HCT116 (cell line): ENCODE measurements around the gene RNPC3. TPM values are rescaled to one million over a fixed set of nuclear protein-coding genes. Genes with fewer than 3 reads are reported as not detected.

Experiments
- ATAC-seq: fragments of 200-7000 bp; cut with Tn5 transposase; 2 replicates; pipeline ENCODE4 v1.9.1; 2020; ENCODE audit warnings: mild to moderate bottlenecking, moderate library complexity
- BruUV-seq: library from RNA; stranded (reverse); fragments of 400-500 nt; replicated peaks from 2 replicates; lab custom pipeline; 2021; lab: Mats Ljungman, UMichigan
- CTCF ChIA-PET: fragments of 300-600 bp; sonication (Branson Sonifier 250); formaldehyde crosslinking; loops from one replicate; lab custom pipeline; 2021; ENCODE audit warnings: antibody characterized with exemption; lab: Charles Lee
- POLR2A ChIA-PET: fragments of 300-600, 350-600 bp; sonication (Branson Sonifier 250); formaldehyde crosslinking; loops from one replicate; lab custom pipeline; 2021; ENCODE audit warnings: antibody characterized with exemption; lab: Charles Lee
- RAD21 ChIA-PET, 2 experiments: fragments of 300-600 bp; sonication (Branson Sonifier 250); formaldehyde crosslinking; loops; one replicate each; lab custom pipeline; 2023; ENCODE audit warnings: low total read pairs in 2 of 2; ENCODE audit not compliant: uncharacterized antibody in 2 of 2, unreplicated experiment in 2 of 2, low non-redundant PET in 1 of 2; lab: Charles Lee
- DNase-seq: peaks from one replicate; pipeline ENCODE4 v3.0.0-alpha.2; 2010; ENCODE audit warnings: low read depth, low spot score
- H2AFZ ChIP-seq: fragments of 200-600 bp; shearing (Covaris generic), sonication (generic); 2 replicates; pipeline ENCODE4 v1.6.1; 2017; ENCODE audit warnings: low read depth, mixed run types, mixed read lengths, antibody characterized with exemption, low read length; ENCODE audit not compliant: poor library complexity, severe bottlenecking
- H3K27ac ChIP-seq: 2 replicates; pipeline ENCODE4 v1.5.1; 2012; ENCODE audit warnings: low read depth, low read length
- H3K27me3 ChIP-seq: fragments of 200-600 bp; sonication (generic); 2 replicates; pipeline ENCODE4 v1.6.1; 2016; ENCODE audit warnings: mixed run types, low read length, mixed read lengths; ENCODE audit not compliant: insufficient read depth
- H3K36me3 ChIP-seq, 2 experiments: fragments of 200-500 bp in 1 of 2; fragments of 200-600 bp in 1 of 2; sonication (Bioruptor generic) in 1 of 2; sonication (generic) in 1 of 2; 2 replicates each; pipeline versions ENCODE4 v1.5.1 to v1.6.1; 2014 to 2016; ENCODE audit warnings: low read length in 2 of 2, inconsistent platforms in 1 of 2, mixed read lengths in 1 of 2, mixed run types in 1 of 2; ENCODE audit not compliant: insufficient read depth in 2 of 2, control insufficient read depth in 1 of 2
- H3K4me1 ChIP-seq, 2 experiments: fragments of 200-600 bp in 1 of 2; sonication (generic) in 1 of 2; 2 replicates each; pipeline versions ENCODE4 v1.5.1 to v1.6.1; 2012 to 2017; ENCODE audit warnings: low read length in 2 of 2, inconsistent platforms in 1 of 2, mild to moderate bottlenecking in 1 of 2, mixed read lengths in 1 of 2, mixed run types in 1 of 2, moderate library complexity in 1 of 2; ENCODE audit not compliant: insufficient read depth in 2 of 2, control insufficient read depth in 1 of 2
- H3K4me2 ChIP-seq: fragments of 200-600 bp; sonication (generic); 2 replicates; pipeline ENCODE4 v1.6.1; 2017; ENCODE audit warnings: mixed run types, low read length, mixed read lengths
- H3K4me3 ChIP-seq, 2 experiments: fragments of 200-600 bp in 1 of 2; sonication (generic) in 1 of 2; replicated peaks in 1 of 2; 2 replicates each; pipeline ENCODE4 v1.5.1; 2011 to 2016; ENCODE audit warnings: low read length in 2 of 2, control low read depth in 1 of 2, low read depth in 1 of 2, mild to moderate bottlenecking in 1 of 2, mixed read lengths in 1 of 2, mixed run types in 1 of 2
- H3K79me2 ChIP-seq: fragments of 200-600 bp; sonication (generic); 2 replicates; pipeline ENCODE4 v1.6.1; 2017; ENCODE audit warnings: mild to moderate bottlenecking, mixed run types, low read length, moderate library complexity, mixed read lengths; ENCODE audit not compliant: insufficient read depth
- H3K9ac ChIP-seq: fragments of 200-600 bp; sonication (generic); 2 replicates; pipeline ENCODE4 v1.6.1; 2016; ENCODE audit warnings: low read length, mixed read lengths
- H3K9me2 ChIP-seq: fragments of 200-600 bp; sonication (generic), shearing (Covaris generic); 2 replicates; pipeline ENCODE4 v1.6.1; 2017; ENCODE audit warnings: mixed run types, mild to moderate bottlenecking, moderate library complexity; ENCODE audit not compliant: insufficient read depth
- H3K9me3 ChIP-seq, 2 experiments: fragments of 200-500 bp in 1 of 2; fragments of 200-600 bp in 1 of 2; sonication (Bioruptor generic) in 1 of 2; sonication (generic) in 1 of 2; 2 replicates each; pipeline ENCODE4 v1.6.1; 2014 to 2017; ENCODE audit warnings: low read length in 2 of 2, mixed read lengths in 2 of 2, inconsistent platforms in 1 of 2, low read depth in 1 of 2, mild to moderate bottlenecking in 1 of 2, mixed run types in 1 of 2, moderate library complexity in 1 of 2; ENCODE audit not compliant: control insufficient read depth in 1 of 2, insufficient read depth in 1 of 2
- H4K20me1 ChIP-seq: fragments of 200-600 bp; sonication (generic), shearing (Covaris generic); 2 replicates; pipeline ENCODE4 v1.6.1; 2017; ENCODE audit warnings: mixed run types, mild to moderate bottlenecking, moderate library complexity; ENCODE audit not compliant: insufficient read depth
- CBX3 ChIP-seq: IDR thresholded peaks from 2 replicates; pipeline ENCODE4 v1.6.1; 2012; ENCODE audit warnings: low read depth
- CEBPB ChIP-seq: IDR thresholded peaks from 2 replicates; pipeline ENCODE4 v1.6.1; 2012; ENCODE audit warnings: low read depth
- EGR1 ChIP-seq: IDR thresholded peaks from 2 replicates; pipeline ENCODE4 v1.6.1; 2012; ENCODE audit warnings: low read depth
- ELF1 ChIP-seq: IDR thresholded peaks from 2 replicates; pipeline ENCODE4 v1.6.1; 2012; ENCODE audit warnings: low read depth, borderline replicate concordance
- EZH2 ChIP-seq: fragments of 200-600 bp; sonication (generic); IDR thresholded peaks from 2 replicates; pipeline ENCODE4 v1.6.1; 2017; ENCODE audit warnings: antibody characterized with exemption, mixed run types
- FOSL1 ChIP-seq: IDR thresholded peaks from 2 replicates; pipeline ENCODE4 v1.6.1; 2012; ENCODE audit warnings: low read depth
- JUND ChIP-seq: IDR thresholded peaks from 2 replicates; pipeline ENCODE4 v1.6.1; 2012
- POLR2A ChIP-seq: IDR thresholded peaks from 2 replicates; pipeline ENCODE4 v1.7.0; 2011; ENCODE audit warnings: borderline replicate concordance; ENCODE audit not compliant: insufficient read depth, insufficient read length; ENCODE audit errors: extremely low read depth
- RAD21 ChIP-seq: IDR thresholded peaks from 2 replicates; pipeline ENCODE4 v1.6.1; 2012; ENCODE audit warnings: low read depth, mild to moderate bottlenecking
- SP1 ChIP-seq: IDR thresholded peaks from 2 replicates; pipeline ENCODE4 v1.6.1; 2012; ENCODE audit warnings: low read depth
- TCF7L2 ChIP-seq: IDR thresholded peaks from 2 replicates; pipeline ENCODE4 v1.7.0; 2011; ENCODE audit warnings: borderline replicate concordance, inconsistent platforms; ENCODE audit not compliant: insufficient read depth, insufficient read length; ENCODE audit errors: extremely low read depth
- YY1 ChIP-seq: IDR thresholded peaks from 2 replicates; pipeline ENCODE4 v1.6.1; 2011; ENCODE audit warnings: low read length, low read depth, moderate library complexity, mild to moderate bottlenecking; ENCODE audit not compliant: insufficient replicate concordance; ENCODE audit errors: extremely low read depth
- intact Hi-C: fragments of 100-400 bp; cut with micrococcal nuclease; formaldehyde crosslinking; loops from 2 replicates; pipeline ENCODE4 v1.10.0; 2022
- total RNA-seq: library from RNA; stranded (reverse); gene quantifications from one replicate; pipeline ENCODE4 v1.2.1, GENCODE V29; 2021; ENCODE audit not compliant: unreplicated experiment
- TF ChIP-seq, protein P1 (sequence below): IDR thresholded peaks from 2 replicates; pipeline ENCODE4 v1.6.1; 2012
- TF ChIP-seq, protein P2 (sequence below), 3 experiments: fragments of 200-600 bp in 1 of 3; sonication (generic) in 1 of 3; IDR thresholded peaks in 2 of 3; conservative IDR thresholded peaks in 1 of 3; 2 replicates each; pipeline ENCODE4 v1.5.1; 2012 to 2017; ENCODE audit warnings: low read depth in 2 of 3, low read length in 2 of 3, antibody characterized with exemption in 1 of 3, borderline replicate concordance in 1 of 3, control low read depth in 1 of 3, mild to moderate bottlenecking in 1 of 3, mixed read lengths in 1 of 3, mixed run types in 1 of 3, moderate library complexity in 1 of 3; ENCODE audit not compliant: insufficient read depth in 1 of 3
- TF ChIP-seq, protein P3 (sequence below): IDR thresholded peaks from 2 replicates; pipeline ENCODE4 v1.6.1; 2012; ENCODE audit warnings: low read depth

RNPC3 gene
- total RNA-seq, 1 experiment from 2014 or later: 11.1 TPM

DNA sequence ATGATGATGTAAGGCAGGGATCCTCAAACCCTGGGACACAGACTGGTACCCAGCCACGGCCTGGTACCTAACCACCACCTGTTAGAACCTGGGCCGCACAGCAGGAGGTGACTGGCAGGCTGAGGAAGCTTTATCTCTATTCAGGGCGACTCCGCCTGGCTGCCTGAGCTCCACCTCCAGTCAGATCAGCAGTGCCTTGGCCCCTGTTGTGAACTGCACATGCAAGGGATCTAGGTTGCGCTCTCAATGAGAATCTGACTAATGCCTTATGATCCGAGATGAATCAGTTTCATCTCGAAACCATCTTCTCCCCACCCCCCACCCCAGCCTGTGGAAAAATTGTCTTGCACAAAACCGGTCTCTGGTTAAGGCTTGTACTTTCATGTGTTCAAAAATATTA is 4.2 kb downstream of the RNPC3 start:
- ATAC-seq: no peak
- RAD21 ChIA-PET: no interaction called here
- H3K79me2 ChIP-seq: peaks cover 67% of the 10 kb centered on the region

More for the DNA sequence above, 4.2 kb downstream of the RNPC3 start:
- Histone ChIP-seq H3K27ac (no peak overlapping the region), H2AFZ (no peak overlapping the region), H3K9me3 (no peaks in the 10 kb centered on the region), H3K9ac (no peak overlapping the region), H3K36me3 (0 out of 4 replicates have a peak, but pooled peaks cover 0 to under 1% of the 10 kb centered on the region in 2 experiments), H3K9me2 (no peaks in the 10 kb centered on the region), H3K4me2 (no peak overlapping the region), H3K4me1 (peaks cover 0 to 14% of the 10 kb centered on the region in 2 experiments; a peak in 2 of 4 replicates), H4K20me1 (no peaks in the 10 kb centered on the region), H3K4me3 (no peak overlapping the region), H3K27me3 (no peaks in the 10 kb centered on the region)
- TF ChIP-seq FOSL1 (no peak), SP1 (no peak), CEBPB (no peak), CBX3 (no peak), TCF7L2 (no peak), POLR2A (no peak), RAD21 (no peak), ELF1 (no peak), EZH2 (no peak), JUND (no peak), EGR1 (no peak), YY1 (no peak)
- TF ChIP-seq, protein P1, sequence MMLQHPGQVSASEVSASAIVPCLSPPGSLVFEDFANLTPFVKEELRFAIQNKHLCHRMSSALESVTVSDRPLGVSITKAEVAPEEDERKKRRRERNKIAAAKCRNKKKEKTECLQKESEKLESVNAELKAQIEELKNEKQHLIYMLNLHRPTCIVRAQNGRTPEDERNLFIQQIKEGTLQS: no peak
- TF ChIP-seq, protein P2, sequence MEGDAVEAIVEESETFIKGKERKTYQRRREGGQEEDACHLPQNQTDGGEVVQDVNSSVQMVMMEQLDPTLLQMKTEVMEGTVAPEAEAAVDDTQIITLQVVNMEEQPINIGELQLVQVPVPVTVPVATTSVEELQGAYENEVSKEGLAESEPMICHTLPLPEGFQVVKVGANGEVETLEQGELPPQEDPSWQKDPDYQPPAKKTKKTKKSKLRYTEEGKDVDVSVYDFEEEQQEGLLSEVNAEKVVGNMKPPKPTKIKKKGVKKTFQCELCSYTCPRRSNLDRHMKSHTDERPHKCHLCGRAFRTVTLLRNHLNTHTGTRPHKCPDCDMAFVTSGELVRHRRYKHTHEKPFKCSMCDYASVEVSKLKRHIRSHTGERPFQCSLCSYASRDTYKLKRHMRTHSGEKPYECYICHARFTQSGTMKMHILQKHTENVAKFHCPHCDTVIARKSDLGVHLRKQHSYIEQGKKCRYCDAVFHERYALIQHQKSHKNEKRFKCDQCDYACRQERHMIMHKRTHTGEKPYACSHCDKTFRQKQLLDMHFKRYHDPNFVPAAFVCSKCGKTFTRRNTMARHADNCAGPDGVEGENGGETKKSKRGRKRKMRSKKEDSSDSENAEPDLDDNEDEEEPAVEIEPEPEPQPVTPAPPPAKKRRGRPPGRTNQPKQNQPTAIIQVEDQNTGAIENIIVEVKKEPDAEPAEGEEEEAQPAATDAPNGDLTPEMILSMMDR (IDR thresholded peaks at IDR 0.05 in 2 of 3, conservative IDR thresholded peaks at IDR 0.05 in 1 of 3; ENCODE audit: borderline replicate concordance in 1 of 3, insufficient read depth in 1 of 3, low read depth in 2 of 3, low read length in 2 of 3): no peak
- TF ChIP-seq, protein P3, sequence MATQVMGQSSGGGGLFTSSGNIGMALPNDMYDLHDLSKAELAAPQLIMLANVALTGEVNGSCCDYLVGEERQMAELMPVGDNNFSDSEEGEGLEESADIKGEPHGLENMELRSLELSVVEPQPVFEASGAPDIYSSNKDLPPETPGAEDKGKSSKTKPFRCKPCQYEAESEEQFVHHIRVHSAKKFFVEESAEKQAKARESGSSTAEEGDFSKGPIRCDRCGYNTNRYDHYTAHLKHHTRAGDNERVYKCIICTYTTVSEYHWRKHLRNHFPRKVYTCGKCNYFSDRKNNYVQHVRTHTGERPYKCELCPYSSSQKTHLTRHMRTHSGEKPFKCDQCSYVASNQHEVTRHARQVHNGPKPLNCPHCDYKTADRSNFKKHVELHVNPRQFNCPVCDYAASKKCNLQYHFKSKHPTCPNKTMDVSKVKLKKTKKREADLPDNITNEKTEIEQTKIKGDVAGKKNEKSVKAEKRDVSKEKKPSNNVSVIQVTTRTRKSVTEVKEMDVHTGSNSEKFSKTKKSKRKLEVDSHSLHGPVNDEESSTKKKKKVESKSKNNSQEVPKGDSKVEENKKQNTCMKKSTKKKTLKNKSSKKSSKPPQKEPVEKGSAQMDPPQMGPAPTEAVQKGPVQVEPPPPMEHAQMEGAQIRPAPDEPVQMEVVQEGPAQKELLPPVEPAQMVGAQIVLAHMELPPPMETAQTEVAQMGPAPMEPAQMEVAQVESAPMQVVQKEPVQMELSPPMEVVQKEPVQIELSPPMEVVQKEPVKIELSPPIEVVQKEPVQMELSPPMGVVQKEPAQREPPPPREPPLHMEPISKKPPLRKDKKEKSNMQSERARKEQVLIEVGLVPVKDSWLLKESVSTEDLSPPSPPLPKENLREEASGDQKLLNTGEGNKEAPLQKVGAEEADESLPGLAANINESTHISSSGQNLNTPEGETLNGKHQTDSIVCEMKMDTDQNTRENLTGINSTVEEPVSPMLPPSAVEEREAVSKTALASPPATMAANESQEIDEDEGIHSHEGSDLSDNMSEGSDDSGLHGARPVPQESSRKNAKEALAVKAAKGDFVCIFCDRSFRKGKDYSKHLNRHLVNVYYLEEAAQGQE: no peak
- ChIA-PET POLR2A (no interaction called here), CTCF (no interaction called here)
- no TSS peak for BruUV-seq
- intact Hi-C loops: no loop called here
- DNase-seq: no peak
